Thyroid gland (tissue), 4 donors: ENCODE measurements around the gene WASL. TPM values are rescaled to one million over a fixed set of nuclear protein-coding genes. Genes with fewer than 3 reads are reported as not detected.
"Not testable (repeated sequence)": the region's sequence is repeated elsewhere in the genome, so short reads cannot be mapped to it uniquely, and the experiment has no call there.

Experiments used
- DNase-seq, 2 donors: peaks; one replicate each; pipeline ENCODE4 v3.0.0-alpha.2; 2019
- H3K27ac ChIP-seq, 3 donors: fragments of 200-600 bp; sonication (generic); 1 replicate in 2 of 3; 2 replicates in 1 of 3; pipeline ENCODE4 v1.5.1; 2016 to 2019; ENCODE audit warnings: mild to moderate bottlenecking in 1 of 3, moderate library complexity in 1 of 3
- H3K27me3 ChIP-seq: fragments of 200-600 bp; sonication (generic); one replicate; pipeline ENCODE4 v1.5.1; 2019
- H3K36me3 ChIP-seq, 2 donors: fragments of 200-600 bp; sonication (generic); one replicate each; pipeline ENCODE4 v1.5.1; 2016 to 2019
- H3K4me1 ChIP-seq, 2 donors: fragments of 200-600 bp; sonication (generic); one replicate each; pipeline ENCODE4 v1.5.1; 2017 to 2019
- H3K4me3 ChIP-seq, 3 donors: fragments of 200-600 bp; sonication (generic); replicated peaks in 1 of 3; 1 replicate in 2 of 3; 2 replicates in 1 of 3; pipeline ENCODE4 v1.5.1; 2016; ENCODE audit warnings: mild to moderate bottlenecking in 1 of 3
- H3K9me3 ChIP-seq: fragments of 200-600 bp; sonication (generic); one replicate; pipeline ENCODE4 v1.5.1; 2017
- POLR2A ChIP-seq, 2 donors: fragments of 450-650 bp; IDR thresholded peaks; one replicate each; pipeline ENCODE4 v1.6.1; 2017; ENCODE audit warnings: antibody characterized with exemption in 2 of 2, mild to moderate bottlenecking in 2 of 2, moderate library complexity in 1 of 2
- WGBS, 2 donors: methylation state at CpG; one replicate each; pipeline ENCODE4 v1.1.5; 2017; 5-methylcytosine and 5-hydroxymethylcytosine counted together
- intact Hi-C: fragments of 100-400 bp; cut with DNase I; formaldehyde crosslinking; loops from one replicate; pipeline ENCODE4 v1.15.1; 2023
- total RNA-seq, 4 donors: library from RNA; depleted of rRNA; stranded (reverse); fragments of >200 nt; gene quantifications; one replicate each; pipeline ENCODE4 v1.2.3, GENCODE V29; 2016
- TF ChIP-seq, protein P1 (sequence below), 6 experiments: fragments of 200-600 bp in 3 of 6; fragments of 450-650 bp in 3 of 6; sonication (generic) in 3 of 6; IDR thresholded peaks; one replicate each; pipeline ENCODE4 v1.5.1; 2016 to 2019; ENCODE audit warnings: antibody characterized with exemption in 6 of 6, mild to moderate bottlenecking in 2 of 6, inconsistent platforms in 1 of 6, moderate library complexity in 1 of 6

Gene WASL
- total RNA-seq, 4 donors from 2014 or later, result 48.1 to 61.6 (median 55.4) TPM

DNA sequence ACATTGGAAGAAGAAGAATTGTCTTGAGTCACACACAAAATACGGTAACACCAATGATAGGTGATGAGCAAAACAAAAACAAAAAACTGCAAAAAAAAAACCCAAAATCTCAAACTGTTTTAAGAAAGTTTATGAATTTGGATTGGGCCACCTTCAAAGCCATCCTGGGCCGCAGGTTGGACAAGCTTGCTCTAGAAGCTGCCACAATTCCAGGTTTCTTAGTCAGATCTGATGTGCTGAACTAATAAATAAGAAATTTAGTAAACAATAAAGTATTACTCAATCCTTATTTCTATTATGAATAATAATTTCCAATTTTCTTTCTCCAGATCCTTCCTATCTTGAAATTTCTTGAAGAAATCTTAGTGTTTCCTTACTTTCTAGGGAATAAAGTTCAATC lies 10.0 kb downstream of the WASL start:
- Histone ChIP-seq H3K4me1 (peaks cover 7 to 11% of the 10 kb centered on the region in 2 donors), H3K9me3 (no peaks in the 10 kb centered on the region), H3K27ac (no peak overlapping the region), H3K27me3 (no peaks in the 10 kb centered on the region), H3K4me3 (no peak overlapping the region), H3K36me3 (no peaks in the 10 kb centered on the region)
- 96 to 98% methylated on average over 2 of the region's 2 CpGs for WGBS, 2 donors
- TF ChIP-seq, protein P1, sequence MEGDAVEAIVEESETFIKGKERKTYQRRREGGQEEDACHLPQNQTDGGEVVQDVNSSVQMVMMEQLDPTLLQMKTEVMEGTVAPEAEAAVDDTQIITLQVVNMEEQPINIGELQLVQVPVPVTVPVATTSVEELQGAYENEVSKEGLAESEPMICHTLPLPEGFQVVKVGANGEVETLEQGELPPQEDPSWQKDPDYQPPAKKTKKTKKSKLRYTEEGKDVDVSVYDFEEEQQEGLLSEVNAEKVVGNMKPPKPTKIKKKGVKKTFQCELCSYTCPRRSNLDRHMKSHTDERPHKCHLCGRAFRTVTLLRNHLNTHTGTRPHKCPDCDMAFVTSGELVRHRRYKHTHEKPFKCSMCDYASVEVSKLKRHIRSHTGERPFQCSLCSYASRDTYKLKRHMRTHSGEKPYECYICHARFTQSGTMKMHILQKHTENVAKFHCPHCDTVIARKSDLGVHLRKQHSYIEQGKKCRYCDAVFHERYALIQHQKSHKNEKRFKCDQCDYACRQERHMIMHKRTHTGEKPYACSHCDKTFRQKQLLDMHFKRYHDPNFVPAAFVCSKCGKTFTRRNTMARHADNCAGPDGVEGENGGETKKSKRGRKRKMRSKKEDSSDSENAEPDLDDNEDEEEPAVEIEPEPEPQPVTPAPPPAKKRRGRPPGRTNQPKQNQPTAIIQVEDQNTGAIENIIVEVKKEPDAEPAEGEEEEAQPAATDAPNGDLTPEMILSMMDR (IDR thresholded peaks at IDR 0.05), result no peak
- no peak for TF ChIP-seq POLR2A (IDR thresholded peaks at IDR 0.05)
- intact Hi-C loops, result no loop called here
- DNase-seq, result no peak

DNA sequence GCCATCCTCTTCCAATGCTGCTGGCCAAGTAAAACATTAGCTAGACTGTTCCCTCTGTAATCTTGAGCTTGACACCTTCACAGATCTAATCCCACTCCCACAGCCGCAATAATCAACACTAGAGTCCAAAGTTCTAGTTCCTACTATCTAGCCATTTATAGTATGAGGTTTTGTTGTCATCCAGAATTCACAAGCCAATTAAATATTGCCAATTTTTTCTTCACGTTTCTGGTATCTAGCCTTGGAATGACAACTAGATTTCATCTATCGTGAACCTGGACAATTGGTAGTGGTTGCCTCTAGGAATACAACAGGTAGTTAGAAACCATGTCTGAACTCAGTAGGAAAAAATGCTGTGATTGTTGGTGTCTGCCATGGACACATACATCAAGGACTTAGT lies 10.4 kb downstream of the WASL start:
- Histone ChIP-seq H3K4me1 (peaks cover 2 to 11% of the 10 kb centered on the region in 2 donors), H3K9me3 (no peaks in the 10 kb centered on the region), H3K27me3 (no peaks in the 10 kb centered on the region), H3K4me3 (no peak overlapping the region), H3K27ac (no peak overlapping the region), H3K36me3 (no peaks in the 10 kb centered on the region)
- intact Hi-C loops, result no loop called here
- 82 to 91% methylated on average over 3 of the region's 3 CpGs for WGBS, 2 donors
- TF ChIP-seq, protein P1 (IDR thresholded peaks at IDR 0.05), result no peak
- no peak for TF ChIP-seq POLR2A (IDR thresholded peaks at IDR 0.05)
- DNase-seq, result no peak

DNA sequence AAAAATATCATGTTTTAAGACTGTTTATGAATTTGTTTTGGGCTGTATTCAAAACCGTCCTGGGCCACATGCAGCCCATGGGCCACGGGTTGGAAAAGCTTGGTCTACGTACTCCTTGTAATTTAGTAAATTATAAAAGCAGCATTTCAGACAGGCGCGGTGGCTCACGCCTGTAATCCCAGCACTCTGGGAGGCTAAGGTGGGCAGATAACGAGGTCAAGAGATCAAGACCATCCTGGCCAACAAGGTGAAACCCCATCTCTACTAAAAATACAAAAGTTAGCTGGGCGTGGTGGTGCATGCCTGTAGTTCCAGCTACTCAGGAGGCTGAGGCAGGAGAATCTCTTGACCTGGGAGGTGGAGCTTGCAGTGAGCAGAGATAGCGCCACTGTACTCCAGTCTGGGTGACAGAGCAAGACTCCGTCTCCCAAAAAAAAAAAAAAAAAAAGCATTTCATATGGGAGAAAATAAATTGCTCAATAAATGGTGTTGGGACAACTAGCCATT lies 11.6 kb downstream of the WASL start:
- DNase-seq, H3K36me3 ChIP-seq, H3K27ac ChIP-seq, H3K27me3 ChIP-seq, H3K4me3 ChIP-seq, intact Hi-C loops, H3K9me3 ChIP-seq, H3K4me1 ChIP-seq: not testable (repeated sequence)
- 92% methylated on average over 10 of the region's 10 CpGs for WGBS, 2 donors

DNA sequence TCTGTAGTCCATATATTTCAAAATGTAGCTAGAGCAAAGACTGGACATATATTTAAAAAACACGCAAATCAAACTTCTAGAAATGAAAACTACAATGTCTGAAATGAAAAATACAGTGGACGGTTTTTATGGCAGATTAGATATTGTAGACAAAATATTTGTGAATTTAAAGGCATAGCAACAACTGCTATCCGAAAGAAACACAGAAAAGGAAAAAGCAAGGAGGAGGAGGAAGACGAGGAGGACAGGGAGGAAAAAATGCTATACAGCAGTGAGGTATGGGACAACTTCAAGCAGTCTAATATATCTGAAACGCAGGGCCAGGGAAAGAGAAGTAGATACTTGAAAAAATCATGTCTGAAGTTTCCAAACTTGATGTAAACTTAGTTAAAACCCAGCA lies 13.3 kb downstream of the WASL start:
- peaks cover 0 to under 1% of the 10 kb centered on the region in 2 donors for H3K4me1 ChIP-seq
- H3K9me3 ChIP-seq, result no peaks in the 10 kb centered on the region
- DNase-seq, result no peak
- H3K27ac ChIP-seq, result no peak overlapping the region
- intact Hi-C loops, result no loop called here
- WGBS, 2 donors, result 83 to 86% methylated on average over 5 of the region's 5 CpGs
- TF ChIP-seq, protein P1 (IDR thresholded peaks at IDR 0.05), result no peak
- TF ChIP-seq POLR2A (IDR thresholded peaks at IDR 0.05), result no peak
- no peak overlapping the region for H3K4me3 ChIP-seq
- H3K36me3 ChIP-seq, result no peaks in the 10 kb centered on the region
- no peaks in the 10 kb centered on the region for H3K27me3 ChIP-seq

DNA sequence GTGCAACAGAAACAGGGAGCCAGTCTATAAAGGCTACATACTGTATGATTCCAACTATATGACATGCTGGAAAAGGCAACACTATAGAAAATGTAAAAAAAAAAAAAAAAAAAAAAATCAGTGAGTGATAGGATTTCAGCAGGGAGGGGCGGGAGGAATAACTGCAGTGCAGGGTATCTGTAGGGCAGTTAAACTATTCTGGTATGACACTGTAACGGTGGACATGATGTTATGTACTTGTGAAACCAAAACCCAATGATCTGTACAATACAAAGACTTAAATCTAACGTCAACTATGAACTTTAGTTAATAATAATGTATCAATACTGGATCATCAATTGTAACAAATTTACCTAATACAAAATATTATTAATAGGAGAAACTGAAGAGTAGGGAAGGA lies 14.3 kb downstream of the WASL start:
- H3K27ac ChIP-seq, result no peak overlapping the region
- no peak overlapping the region for H3K4me3 ChIP-seq
- no peak for TF ChIP-seq POLR2A (IDR thresholded peaks at IDR 0.05)
- TF ChIP-seq, protein P1 (IDR thresholded peaks at IDR 0.05), result no peak
- intact Hi-C loops, result no loop called here
- no peaks in the 10 kb centered on the region for H3K9me3 ChIP-seq
- H3K36me3 ChIP-seq, result no peaks in the 10 kb centered on the region
- no peak for DNase-seq
- WGBS, 2 donors, result 76 to 77% methylated on average over 3 of the region's 3 CpGs
- H3K4me1 ChIP-seq, result no peaks in the 10 kb centered on the region
- H3K27me3 ChIP-seq, result no peaks in the 10 kb centered on the region
